ENCODE results near the gene USB1.

Gene USB1

GRCh38 chr16:58000706-58001676 is at the start of gene USB1:
Gene USB1 (plus strand): TSS chr16:58001407. CDS start chr16:58001484, 77 bp downstream.
- peak; percentile 96 for DNase-seq

GRCh38 chr16:57952909-57953308 is 48.3 kb upstream of the USB1 start:
- no peak for DNase-seq

GRCh38 chr16:57953857-57954256 is 47.4 kb upstream of the USB1 start:
- DNase-seq: no peak

GRCh38 chr16:57955572-57956188 is 45.5 kb upstream of the USB1 start:
- DNase-seq: no peak

GRCh38 chr16:57956270-57956808 is 44.9 kb upstream of the USB1 start:
- no peak for DNase-seq

- DNase-seq: no peak
These were observed 44.1 kb upstream of the USB1 start for GRCh38 chr16:57956924-57957672.

- no peak for DNase-seq
These were observed 43.4 kb upstream of the USB1 start for GRCh38 chr16:57957673-57958392.

GRCh38 chr16:57958544-57958943 is 42.7 kb upstream of the USB1 start:
- DNase-seq: no peak

- no peak for DNase-seq
These were observed 42.1 kb upstream of the USB1 start for GRCh38 chr16:57959121-57959520.

- no peak for DNase-seq
These were observed 41.4 kb upstream of the USB1 start for GRCh38 chr16:57959804-57960203.

GRCh38 chr16:57960310-57960709 is 40.9 kb upstream of the USB1 start:
- DNase-seq: no peak

- DNase-seq: no peak
These were observed 40.3 kb upstream of the USB1 start for GRCh38 chr16:57960826-57961472.

- no peak for DNase-seq
These were observed 39.7 kb upstream of the USB1 start for GRCh38 chr16:57961538-57961937.

- no peak for DNase-seq
These were observed 39.2 kb upstream of the USB1 start for GRCh38 chr16:57962046-57962445.

GRCh38 chr16:57962756-57963155 is 38.5 kb upstream of the USB1 start:
- DNase-seq: no peak

- no peak for DNase-seq
These were observed 37.0 kb upstream of the USB1 start for GRCh38 chr16:57964157-57964700.

- no peak for DNase-seq
These were observed 34.9 kb upstream of the USB1 start for GRCh38 chr16:57966204-57966771.

- DNase-seq: no peak
These were observed 34.2 kb upstream of the USB1 start for GRCh38 chr16:57966986-57967385.

- DNase-seq: no peak
These were observed 33.3 kb upstream of the USB1 start for GRCh38 chr16:57967916-57968315.

- DNase-seq: no peak
These were observed 31.6 kb upstream of the USB1 start for GRCh38 chr16:57969451-57970123.

GRCh38 chr16:57970319-57970718 is 30.9 kb upstream of the USB1 start:
- DNase-seq: no peak

Measured in eye (tissue), 1 donor.